Ectodermal cell (in vitro differentiated cells): ENCODE measurements around the gene C2orf74.
"Not testable (repeated sequence)": the region's sequence is repeated elsewhere in the genome, so short reads cannot be mapped to it uniquely, and the experiment has no call there.

Experiments used
- H3K27ac ChIP-seq: 2 replicates; pipeline ENCODE4 v1.7.0; 2013; ENCODE audit warnings: mild to moderate bottlenecking, low read depth, low read length; ENCODE audit not compliant: insufficient read depth, poor library complexity, severe bottlenecking
- H3K27me3 ChIP-seq: 2 replicates; pipeline ENCODE4 v1.7.0; 2013; ENCODE audit warnings: mild to moderate bottlenecking, low read length; ENCODE audit not compliant: insufficient read depth, control insufficient read depth, poor library complexity, severe bottlenecking
- H3K36me3 ChIP-seq: one replicate; pipeline ENCODE4 v1.7.0; 2013; ENCODE audit warnings: low read length; ENCODE audit not compliant: control insufficient read depth, insufficient read depth
- H3K4me1 ChIP-seq: one replicate; pipeline ENCODE4 v1.7.0; 2013; ENCODE audit warnings: low read length; ENCODE audit not compliant: control insufficient read depth, insufficient read depth
- H3K4me3 ChIP-seq: 2 replicates; pipeline ENCODE4 v1.7.0; 2013; ENCODE audit warnings: low read depth, low read length, control low read depth; ENCODE audit not compliant: insufficient read depth
- H3K9me3 ChIP-seq: 2 replicates; pipeline ENCODE4 v1.7.0; 2013; ENCODE audit warnings: mild to moderate bottlenecking, low read length, moderate library complexity; ENCODE audit not compliant: control insufficient read depth
- WGBS, 2 experiments: methylation state at CpG; one replicate each; pipeline ENCODE4 v1.1.7; 2013; ENCODE audit warnings: missing lambda C conversion rate in 2 of 2; 5-methylcytosine and 5-hydroxymethylcytosine counted together

Gene C2orf74

GRCh38 chr2:61141151-61141550, 20.8 kb upstream of the C2orf74 start:
- Histone ChIP-seq H3K27me3 (no peaks in the 10 kb centered on the region), H3K4me1 (no peaks in the 10 kb centered on the region), H3K9me3 (no peaks in the 10 kb centered on the region), H3K4me3 (no peak overlapping the region), H3K27ac (no peak overlapping the region), H3K36me3 (no peaks in the 10 kb centered on the region)
- 86% methylated on average over 1 of the region's 1 CpG for WGBS, 2 experiments

DNA sequence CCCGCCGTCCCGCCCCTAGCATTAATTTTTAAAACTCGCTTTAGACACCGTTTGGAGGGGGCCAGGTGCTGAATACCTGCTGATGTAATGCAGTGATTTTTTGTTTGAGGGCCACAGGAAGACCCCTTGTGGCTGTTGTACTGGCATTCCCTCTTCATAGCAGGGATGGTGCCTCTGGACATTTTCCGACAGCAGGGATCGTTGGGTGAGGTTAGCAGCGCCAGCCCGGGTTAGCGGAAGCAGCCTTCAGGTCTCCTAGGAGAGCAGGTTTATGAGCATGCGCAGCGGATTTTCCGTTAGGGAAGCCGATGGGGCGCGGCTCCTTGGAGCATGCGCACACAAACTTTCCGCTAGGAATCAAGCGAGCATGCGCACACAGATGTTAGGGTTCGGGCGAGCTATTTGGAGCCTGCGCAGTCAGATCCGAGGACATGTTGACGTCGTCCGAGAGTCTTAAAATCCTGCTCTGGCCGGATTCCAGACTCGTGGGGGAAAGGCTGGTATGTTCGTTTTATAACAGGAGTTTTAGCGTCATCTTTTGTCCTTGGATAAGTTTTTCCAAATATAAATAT, 17.2 kb upstream of the C2orf74 start:
- 17 to 20% methylated on average over 29 to 30 of the region's 31 CpGs for WGBS, 2 experiments
- Histone ChIP-seq H3K4me3 (peak overlapping the region; percentile 62), H3K36me3 (peaks cover 7% of the 10 kb centered on the region), H3K27me3 (no peaks in the 10 kb centered on the region), H3K9me3 (no peaks in the 10 kb centered on the region), H3K27ac (peak overlapping the region; percentile 79), H3K4me1 (no peaks in the 10 kb centered on the region)

DNA sequence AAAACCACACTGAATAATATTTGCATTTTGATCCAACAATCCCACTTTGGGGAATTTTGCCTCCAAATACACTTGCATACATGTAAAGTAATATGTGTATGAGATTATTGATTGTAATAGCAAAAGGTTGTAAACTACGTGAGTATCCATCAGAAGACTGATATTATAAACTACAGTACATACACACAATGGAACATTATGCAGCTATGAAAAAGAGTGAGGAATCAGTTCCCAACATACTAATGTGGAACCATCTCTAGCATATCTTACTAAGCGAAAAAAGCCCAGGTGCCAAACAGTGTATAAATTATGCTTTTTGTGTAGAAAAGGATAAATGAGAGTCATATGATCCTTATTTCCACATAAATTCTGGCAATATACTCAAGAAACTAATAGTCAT, 16.0 kb upstream of the C2orf74 start:
- 89 to 100% methylated on average over 1 of the region's 2 CpGs for WGBS, 2 experiments
- Histone ChIP-seq H3K9me3 (no peaks in the 10 kb centered on the region), H3K36me3 (peaks cover 7% of the 10 kb centered on the region), H3K27me3 (no peaks in the 10 kb centered on the region), H3K4me1 (no peaks in the 10 kb centered on the region), H3K27ac (no peak overlapping the region), H3K4me3 (peak overlapping the region; percentile 62)

GRCh38 chr2:61148091-61148490, 13.9 kb upstream of the C2orf74 start:
- WGBS, 2 experiments = 97% methylated on average over 5 of the region's 5 CpGs
- H3K27ac ChIP-seq, H3K27me3 ChIP-seq, H3K4me1 ChIP-seq, H3K4me3 ChIP-seq, H3K36me3 ChIP-seq, H3K9me3 ChIP-seq: not testable (repeated sequence)

DNA sequence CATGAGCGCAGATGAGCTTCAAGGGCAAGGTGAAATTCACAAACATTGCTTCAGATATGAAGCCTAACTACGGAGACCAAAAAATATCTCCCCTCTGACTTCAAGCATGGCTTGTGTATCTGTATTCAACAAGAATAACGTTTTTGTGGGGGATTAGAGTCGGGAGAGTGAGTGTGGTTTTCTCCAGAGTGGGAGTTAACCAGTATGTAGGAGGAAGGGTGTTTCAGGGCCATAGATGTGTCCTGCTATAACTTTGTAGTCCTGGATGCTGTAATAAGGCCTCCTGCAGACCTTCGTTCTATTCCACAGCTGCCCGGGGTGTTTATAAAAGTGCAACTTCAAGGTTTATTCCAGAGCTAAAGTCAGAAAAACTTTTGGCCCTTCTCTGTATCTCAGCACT, 12.9 kb upstream of the C2orf74 start:
- H3K27me3 ChIP-seq = no peaks in the 10 kb centered on the region
- no peak overlapping the region for H3K27ac ChIP-seq
- H3K4me1 ChIP-seq = no peaks in the 10 kb centered on the region
- 95 to 96% methylated on average over 6 of the region's 6 CpGs for WGBS, 2 experiments
- peaks cover 7% of the 10 kb centered on the region for H3K36me3 ChIP-seq
- no peaks in the 10 kb centered on the region for H3K9me3 ChIP-seq
- no peak overlapping the region for H3K4me3 ChIP-seq

DNA sequence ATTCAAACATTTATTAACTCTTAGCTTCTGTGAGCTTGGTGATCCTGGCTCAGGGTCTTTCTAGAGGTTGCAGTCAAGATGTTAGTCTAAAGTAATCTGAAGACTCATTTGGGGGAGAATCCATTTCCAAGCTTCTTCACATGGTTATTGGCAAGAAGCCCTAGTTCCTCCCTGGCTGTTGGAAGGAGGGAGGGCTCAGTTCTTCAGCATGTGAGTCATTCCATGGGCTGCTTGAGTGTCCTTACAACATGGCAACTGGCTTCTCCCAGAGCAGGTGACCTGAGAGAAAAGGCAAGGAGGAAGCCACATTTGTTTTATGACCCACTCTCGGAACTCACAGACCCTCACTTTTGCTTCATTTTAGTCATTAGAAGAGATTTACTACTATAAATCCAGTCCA, 10.6 kb upstream of the C2orf74 start:
- no peaks in the 10 kb centered on the region for H3K9me3 ChIP-seq
- H3K27ac ChIP-seq = no peak overlapping the region
- H3K4me1 ChIP-seq = no peaks in the 10 kb centered on the region
- H3K4me3 ChIP-seq = no peak overlapping the region
- no peaks in the 10 kb centered on the region for H3K27me3 ChIP-seq
- H3K36me3 ChIP-seq = peaks cover 7% of the 10 kb centered on the region
- 95 to 100% methylated on average over 1 of the region's 1 CpG for WGBS, 2 experiments

DNA sequence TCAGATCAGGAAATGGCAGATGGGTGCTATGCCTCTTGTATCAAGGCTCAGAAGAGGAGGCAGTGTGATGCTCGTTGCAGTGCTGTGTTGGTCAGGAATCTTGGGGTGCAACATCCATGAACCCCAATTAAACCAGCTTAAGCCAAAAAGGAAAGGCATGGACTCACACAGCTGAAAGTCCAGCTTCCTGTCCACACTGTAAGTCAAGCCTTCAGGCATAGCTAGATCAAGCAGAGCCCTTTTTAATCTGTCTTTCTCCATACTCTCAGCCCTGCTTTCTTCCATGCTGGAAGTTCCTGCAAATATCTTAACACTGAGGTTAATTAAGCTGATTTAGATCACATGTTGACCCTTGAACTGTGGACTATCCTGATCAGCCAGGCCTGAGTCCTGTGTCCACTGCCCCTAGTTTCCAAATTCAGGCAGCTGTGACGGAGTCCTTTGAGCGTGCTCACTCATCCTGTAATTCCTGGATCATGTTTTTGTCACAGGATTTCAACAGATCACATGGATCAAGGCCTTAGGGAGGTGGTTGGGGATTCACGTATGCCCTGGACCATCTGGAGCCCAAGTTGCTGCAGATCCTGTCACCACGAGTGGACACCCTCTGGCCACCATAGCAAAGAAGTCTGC, 4.5 kb upstream of the C2orf74 start:
- WGBS, 2 experiments = 75 to 77% methylated on average over 5 of the region's 5 CpGs
- Histone ChIP-seq H3K4me3 (no peak overlapping the region), H3K36me3 (no peaks in the 10 kb centered on the region), H3K27ac (no peak overlapping the region), H3K27me3 (no peaks in the 10 kb centered on the region), H3K9me3 (no peaks in the 10 kb centered on the region), H3K4me1 (no peaks in the 10 kb centered on the region)

DNA sequence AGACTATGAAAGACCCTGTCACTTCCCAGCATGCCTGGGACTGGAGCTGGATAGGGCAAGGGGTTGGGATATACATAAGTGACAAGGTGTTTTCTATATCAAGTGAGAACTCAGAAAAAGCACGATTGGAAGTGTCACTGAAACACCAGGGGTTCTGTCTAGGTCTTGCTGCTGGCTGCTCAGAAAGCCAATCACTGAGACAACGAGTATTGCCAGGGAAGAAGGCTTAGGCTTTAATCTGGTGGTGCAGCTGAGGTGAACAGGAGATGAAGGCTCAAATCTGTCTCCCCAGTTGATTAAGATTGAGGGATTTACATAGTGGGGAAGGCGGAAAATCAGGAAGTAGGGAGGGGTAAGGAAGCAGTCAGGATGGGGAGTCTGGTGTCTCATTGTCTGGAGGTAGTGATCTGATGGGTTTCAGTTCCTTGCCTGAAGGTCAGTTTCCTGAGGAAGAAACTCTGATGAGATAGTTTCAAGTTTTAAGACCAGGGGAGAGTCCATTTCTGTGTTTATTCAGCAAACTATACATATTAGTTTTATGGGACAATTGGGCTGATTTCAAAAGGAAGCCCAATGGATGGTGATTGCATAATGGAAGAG, 3.5 kb upstream of the C2orf74 start:
- WGBS, 2 experiments = 91 to 92% methylated on average over 3 of the region's 3 CpGs

GRCh38 chr2:61162721-61163120, 733 bp downstream of the C2orf74 start:
- Histone ChIP-seq H3K4me1 (no peaks in the 10 kb centered on the region), H3K9me3 (no peaks in the 10 kb centered on the region), H3K27ac (no peak overlapping the region), H3K36me3 (peaks cover 28% of the 10 kb centered on the region), H3K4me3 (no peak overlapping the region), H3K27me3 (no peaks in the 10 kb centered on the region)
- WGBS, 2 experiments = 94% methylated on average over 5 of the region's 5 CpGs

More for the DNA sequence above, 3.5 kb upstream of the C2orf74 start:
- no peak overlapping the region for H3K4me3 ChIP-seq
- no peaks in the 10 kb centered on the region for H3K27me3 ChIP-seq
- no peak overlapping the region for H3K27ac ChIP-seq
- no peaks in the 10 kb centered on the region for H3K9me3 ChIP-seq
- H3K4me1 ChIP-seq = no peaks in the 10 kb centered on the region
- no peaks in the 10 kb centered on the region for H3K36me3 ChIP-seq

- not testable (repeated sequence) for H3K9me3 ChIP-seq, H3K4me1 ChIP-seq, H3K27ac ChIP-seq, H3K4me3 ChIP-seq, H3K27me3 ChIP-seq
- peaks cover 28% of the 10 kb centered on the region for H3K36me3 ChIP-seq
- WGBS, 2 experiments = 94 to 97% methylated on average over 7 of the region's 7 CpGs
These were observed 3.1 kb downstream of the C2orf74 start for GRCh38 chr2:61165082-61165481.
